WTC11 (cell line): ENCODE data around the gene POLD1. TPM values are rescaled to one million over a fixed set of nuclear protein-coding genes. Genes with fewer than 3 reads are reported as not detected.

Experiments
- ATAC-seq: fragments of 200-7000 bp; cut with Tn5 transposase; 2 replicates; pipeline ENCODE4 v1.10.0; 2021; ENCODE audit warnings: mild to moderate bottlenecking, moderate library complexity
- CTCF ChIA-PET: fragments of 300-600 bp; sonication (Branson Sonifier 250); formaldehyde crosslinking; loops from one replicate; lab custom pipeline; 2021; ENCODE audit warnings: antibody characterized with exemption; lab: Charles Lee
- POLR2A ChIA-PET: fragments of 350-600 bp; sonication (Branson Sonifier 250); formaldehyde crosslinking; loops from one replicate; lab custom pipeline; 2021; ENCODE audit warnings: antibody characterized with exemption; lab: Charles Lee
- DNase-seq: peaks from one replicate; pipeline ENCODE4 v3.0.0; 2021; ENCODE audit warnings: low spot score
- H3K27ac Mint-ChIP-seq: 2 replicates; pipeline ENCODE4 v1.8.0; 2021; ENCODE audit warnings: mixed read lengths
- H3K27me3 Mint-ChIP-seq: 2 replicates; pipeline ENCODE4 v1.8.0; 2021; ENCODE audit warnings: low read depth, mild to moderate bottlenecking, moderate library complexity, mixed read lengths
- H3K36me3 Mint-ChIP-seq: 2 replicates; pipeline ENCODE4 v1.8.0; 2021; ENCODE audit warnings: mixed read lengths
- H3K4me1 Mint-ChIP-seq: 2 replicates; pipeline ENCODE4 v1.8.0; 2022; ENCODE audit warnings: mixed read lengths
- H3K4me3 Mint-ChIP-seq: 2 replicates; pipeline ENCODE4 v1.8.0; 2021; ENCODE audit warnings: mild to moderate bottlenecking, moderate library complexity, mixed read lengths
- H3K9me3 Mint-ChIP-seq: 2 replicates; pipeline ENCODE4 v1.8.0; 2021; ENCODE audit warnings: mixed read lengths
- NR2C2 ChIP-seq: sonication (generic); formaldehyde crosslinking; IDR thresholded peaks from 2 replicates; pipeline ENCODE4 v1.8.0; 2022; ENCODE audit warnings: mild to moderate bottlenecking, missing genetic modification reagents
- TEAD1 ChIP-seq: sonication (generic); formaldehyde crosslinking; IDR thresholded peaks from 2 replicates; pipeline ENCODE4 v1.8.0; 2022; ENCODE audit warnings: mild to moderate bottlenecking, missing genetic modification reagents
- ZBTB21 ChIP-seq: sonication (generic); formaldehyde crosslinking; IDR thresholded peaks from 2 replicates; pipeline ENCODE4 v1.8.1; 2023; ENCODE audit warnings: mild to moderate bottlenecking, missing genetic modification reagents, borderline replicate concordance
- ZNF121 ChIP-seq: sonication (generic); formaldehyde crosslinking; IDR thresholded peaks from 2 replicates; pipeline ENCODE4 v1.8.0; 2023; ENCODE audit warnings: missing genetic modification reagents
- ZNF263 ChIP-seq: sonication (generic); formaldehyde crosslinking; IDR thresholded peaks from 2 replicates; pipeline ENCODE4 v1.8.1; 2022; ENCODE audit warnings: low read depth, mild to moderate bottlenecking, moderate library complexity, missing genetic modification reagents
- ZNF423 ChIP-seq: fragments of 250-450 bp; sonication (Bioruptor Pico); IDR thresholded peaks from 2 replicates; pipeline ENCODE4 v2.1.2; 2022; ENCODE audit warnings: mild to moderate bottlenecking, moderate library complexity
- total RNA-seq: library from RNA; stranded (reverse); gene quantifications from 3 replicates; pipeline ENCODE4 v1.2.3, GENCODE V29; 2021
- TF ChIP-seq, protein P1 (sequence below): sonication (generic); formaldehyde crosslinking; IDR thresholded peaks from 2 replicates; pipeline ENCODE4 v1.8.1; 2022; ENCODE audit warnings: missing genetic modification reagents, borderline replicate concordance
- TF ChIP-seq, protein P2 (sequence below): sonication (generic); formaldehyde crosslinking; IDR thresholded peaks from 2 replicates; pipeline ENCODE4 v1.8.1; 2022; ENCODE audit warnings: mild to moderate bottlenecking, moderate library complexity, missing genetic modification reagents
- TF ChIP-seq, protein P3 (sequence below): sonication (generic); formaldehyde crosslinking; IDR thresholded peaks from 2 replicates; pipeline ENCODE4 v1.8.0; 2023; ENCODE audit warnings: missing genetic modification reagents
- TF ChIP-seq, protein P4 (sequence below): sonication (generic); formaldehyde crosslinking; IDR thresholded peaks from 2 replicates; pipeline ENCODE4 v1.8.1; 2023; ENCODE audit warnings: mild to moderate bottlenecking, moderate library complexity, missing genetic modification reagents
- TF ChIP-seq, protein P5 (sequence below): sonication (generic); formaldehyde crosslinking; IDR thresholded peaks from 2 replicates; pipeline ENCODE4 v1.8.0; 2022; ENCODE audit warnings: mild to moderate bottlenecking, missing genetic modification reagents

POLD1 gene
- total RNA-seq, 1 experiment from 2014 or later, result 163 TPM

DNA sequence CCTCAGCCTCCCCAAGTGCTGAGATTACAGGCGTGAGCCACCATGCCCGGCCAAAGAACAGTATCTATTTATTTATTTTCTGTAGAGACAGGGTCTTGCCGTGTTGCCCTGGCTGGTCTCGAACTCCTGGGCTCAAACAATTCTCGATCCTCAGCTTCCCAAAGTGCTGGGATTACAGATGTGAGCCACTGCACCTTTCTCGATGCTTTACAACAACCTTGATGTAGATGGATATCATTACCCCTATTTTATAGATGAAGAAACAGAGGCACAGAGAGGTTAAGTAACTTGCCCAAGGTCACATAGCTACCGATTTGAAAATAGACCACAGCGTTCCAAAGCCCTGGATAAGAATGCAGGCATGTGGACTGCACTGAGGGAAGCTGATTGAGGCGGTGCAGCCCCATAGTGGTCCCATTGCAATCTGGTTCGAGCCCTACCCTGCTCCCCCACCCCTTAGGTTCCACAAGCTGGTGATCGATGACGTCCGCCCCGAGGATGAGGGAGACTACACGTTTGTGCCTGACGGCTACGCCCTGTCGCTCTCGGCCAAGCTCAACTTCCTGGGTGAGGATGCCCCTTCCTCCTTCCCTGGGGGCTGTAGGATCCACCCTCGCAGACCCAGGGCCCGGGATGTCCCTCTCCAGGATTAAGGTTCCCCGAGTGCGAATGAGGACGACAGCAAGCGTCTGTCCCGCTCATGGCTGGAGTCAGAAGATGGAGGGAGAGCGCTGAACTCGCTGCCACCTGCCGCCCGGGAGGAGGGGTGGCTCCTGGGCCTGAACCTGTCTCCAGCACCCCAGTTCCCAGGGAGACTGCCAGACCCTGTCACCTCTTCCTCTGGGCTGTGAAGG lies 66.4 kb downstream of the POLD1 start:
- Mint-ChIP-seq H3K4me1 (peaks cover 6% of the 10 kb centered on the region; the same call in 1 of the 2 replicates), H3K27ac (no peak overlapping the region), H3K9me3 (peaks cover 4% of the 10 kb centered on the region), H3K36me3 (peaks cover 3% of the 10 kb centered on the region), H3K4me3 (no peak overlapping the region), H3K27me3 (peaks cover 2% of the 10 kb centered on the region; the same call in 1 of the 2 replicates)
- DNase-seq (no peak), ATAC-seq (no peak)
- ChIA-PET CTCF (interaction anchor here (1.0 to 1.5 kb wide), 5 partner anchors 10 to 94 kb away, joined by 3 to 4 read pairs (median 4); no protein-coding TSS in a partner anchor), POLR2A (no interaction called here)
- no peak for TF ChIP-seq ZBTB21 (CRISPR knock-in tag)
- peak; percentile 31; the same call in 1 of the 2 replicates for TF ChIP-seq ZNF121 (CRISPR knock-in tag)
- TF ChIP-seq, protein P1, sequence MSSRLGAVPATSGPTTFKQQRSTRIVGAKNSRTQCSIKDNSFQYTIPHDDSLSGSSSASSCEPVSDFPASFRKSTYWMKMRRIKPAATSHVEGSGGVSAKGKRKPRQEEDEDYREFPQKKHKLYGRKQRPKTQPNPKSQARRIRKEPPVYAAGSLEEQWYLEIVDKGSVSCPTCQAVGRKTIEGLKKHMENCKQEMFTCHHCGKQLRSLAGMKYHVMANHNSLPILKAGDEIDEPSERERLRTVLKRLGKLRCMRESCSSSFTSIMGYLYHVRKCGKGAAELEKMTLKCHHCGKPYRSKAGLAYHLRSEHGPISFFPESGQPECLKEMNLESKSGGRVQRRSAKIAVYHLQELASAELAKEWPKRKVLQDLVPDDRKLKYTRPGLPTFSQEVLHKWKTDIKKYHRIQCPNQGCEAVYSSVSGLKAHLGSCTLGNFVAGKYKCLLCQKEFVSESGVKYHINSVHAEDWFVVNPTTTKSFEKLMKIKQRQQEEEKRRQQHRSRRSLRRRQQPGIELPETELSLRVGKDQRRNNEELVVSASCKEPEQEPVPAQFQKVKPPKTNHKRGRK, result no peak

DNA sequence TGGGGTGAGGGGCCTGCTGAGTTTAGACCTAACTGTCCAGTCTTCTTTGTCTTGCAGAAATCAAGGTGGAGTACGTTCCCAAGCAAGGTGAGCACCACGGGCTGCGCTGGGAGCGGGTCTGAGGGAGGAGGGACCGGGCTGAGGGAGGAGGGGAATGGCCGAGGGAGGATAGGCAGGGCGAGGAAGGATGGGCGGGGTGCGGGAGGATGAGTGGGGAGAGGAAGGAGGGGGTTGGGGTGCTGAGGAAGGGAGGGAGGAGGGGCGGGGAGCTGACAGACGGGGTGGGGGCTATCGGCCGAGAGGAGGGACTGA lies 67.0 kb downstream of the POLD1 start:
- no peak overlapping the region for H3K4me3 Mint-ChIP-seq
- peaks cover 3% of the 10 kb centered on the region for H3K36me3 Mint-ChIP-seq
- peaks cover 2% of the 10 kb centered on the region; the same call in 1 of the 2 replicates for H3K27me3 Mint-ChIP-seq
- POLR2A ChIA-PET, result no interaction called here
- H3K27ac Mint-ChIP-seq, result no peak overlapping the region
- TF ChIP-seq, protein P2, sequence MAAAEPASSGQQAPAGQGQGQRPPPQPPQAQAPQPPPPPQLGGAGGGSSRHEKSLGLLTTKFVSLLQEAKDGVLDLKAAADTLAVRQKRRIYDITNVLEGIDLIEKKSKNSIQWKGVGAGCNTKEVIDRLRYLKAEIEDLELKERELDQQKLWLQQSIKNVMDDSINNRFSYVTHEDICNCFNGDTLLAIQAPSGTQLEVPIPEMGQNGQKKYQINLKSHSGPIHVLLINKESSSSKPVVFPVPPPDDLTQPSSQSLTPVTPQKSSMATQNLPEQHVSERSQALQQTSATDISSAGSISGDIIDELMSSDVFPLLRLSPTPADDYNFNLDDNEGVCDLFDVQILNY (CRISPR knock-in tag), result no peak
- TF ChIP-seq ZNF263 (CRISPR knock-in tag), result peak; percentile 74; the same call in 1 of the 2 replicates
- no peak for ATAC-seq
- H3K4me1 Mint-ChIP-seq, result peaks cover 6% of the 10 kb centered on the region; the same call in 1 of the 2 replicates
- CTCF ChIA-PET, result interaction anchor here (1.2 to 1.4 kb wide), 2 partner anchors 82 to 94 kb away, joined by 4 read pairs; no protein-coding TSS in a partner anchor
- H3K9me3 Mint-ChIP-seq, result peaks cover 10% of the 10 kb centered on the region
- DNase-seq, result no peak

DNA sequence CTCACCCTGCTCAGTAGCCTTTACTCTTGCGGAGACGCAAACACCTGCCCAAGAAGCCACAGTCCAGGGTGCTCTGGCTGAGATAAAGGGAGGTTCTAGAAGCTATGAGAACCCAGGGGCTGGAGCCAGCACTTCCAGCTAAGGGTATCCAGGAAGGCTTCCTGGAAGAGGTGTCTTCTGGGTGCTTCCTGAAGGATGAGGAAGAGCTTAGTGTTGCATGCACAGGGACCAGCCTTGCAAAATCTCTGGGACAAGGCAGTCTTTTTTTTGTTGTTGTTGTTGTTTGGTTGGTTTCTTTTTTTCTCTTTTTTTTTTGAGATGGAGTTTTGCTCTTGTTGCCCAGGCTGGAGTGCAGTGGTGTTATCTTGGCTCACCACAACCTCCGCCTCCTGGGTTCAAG lies 69.1 kb downstream of the POLD1 start:
- H3K36me3 Mint-ChIP-seq, result no peaks in the 10 kb centered on the region
- peaks cover 9% of the 10 kb centered on the region for H3K9me3 Mint-ChIP-seq
- no peak overlapping the region for H3K4me3 Mint-ChIP-seq
- POLR2A ChIA-PET, result no interaction called here
- TF ChIP-seq TEAD1 (no peak), NR2C2 (CRISPR knock-in tag) (no peak), ZNF423 (CRISPR knock-in tag) (no peak)
- TF ChIP-seq, protein P1, result no peak
- TF ChIP-seq, protein P3, sequence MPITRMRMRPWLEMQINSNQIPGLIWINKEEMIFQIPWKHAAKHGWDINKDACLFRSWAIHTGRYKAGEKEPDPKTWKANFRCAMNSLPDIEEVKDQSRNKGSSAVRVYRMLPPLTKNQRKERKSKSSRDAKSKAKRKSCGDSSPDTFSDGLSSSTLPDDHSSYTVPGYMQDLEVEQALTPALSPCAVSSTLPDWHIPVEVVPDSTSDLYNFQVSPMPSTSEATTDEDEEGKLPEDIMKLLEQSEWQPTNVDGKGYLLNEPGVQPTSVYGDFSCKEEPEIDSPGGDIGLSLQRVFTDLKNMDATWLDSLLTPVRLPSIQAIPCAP (CRISPR knock-in tag), result no peak
- TF ChIP-seq, protein P4, sequence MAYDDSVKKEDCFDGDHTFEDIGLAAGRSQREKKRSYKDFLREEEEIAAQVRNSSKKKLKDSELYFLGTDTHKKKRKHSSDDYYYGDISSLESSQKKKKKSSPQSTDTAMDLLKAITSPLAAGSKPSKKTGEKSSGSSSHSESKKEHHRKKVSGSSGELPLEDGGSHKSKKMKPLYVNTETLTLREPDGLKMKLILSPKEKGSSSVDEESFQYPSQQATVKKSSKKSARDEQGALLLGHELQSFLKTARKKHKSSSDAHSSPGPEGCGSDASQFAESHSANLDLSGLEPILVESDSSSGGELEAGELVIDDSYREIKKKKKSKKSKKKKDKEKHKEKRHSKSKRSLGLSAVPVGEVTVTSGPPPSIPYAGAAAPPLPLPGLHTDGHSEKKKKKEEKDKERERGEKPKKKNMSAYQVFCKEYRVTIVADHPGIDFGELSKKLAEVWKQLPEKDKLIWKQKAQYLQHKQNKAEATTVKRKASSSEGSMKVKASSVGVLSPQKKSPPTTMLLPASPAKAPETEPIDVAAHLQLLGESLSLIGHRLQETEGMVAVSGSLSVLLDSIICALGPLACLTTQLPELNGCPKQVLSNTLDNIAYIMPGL (CRISPR knock-in tag), result no peak
- TF ChIP-seq, protein P5, sequence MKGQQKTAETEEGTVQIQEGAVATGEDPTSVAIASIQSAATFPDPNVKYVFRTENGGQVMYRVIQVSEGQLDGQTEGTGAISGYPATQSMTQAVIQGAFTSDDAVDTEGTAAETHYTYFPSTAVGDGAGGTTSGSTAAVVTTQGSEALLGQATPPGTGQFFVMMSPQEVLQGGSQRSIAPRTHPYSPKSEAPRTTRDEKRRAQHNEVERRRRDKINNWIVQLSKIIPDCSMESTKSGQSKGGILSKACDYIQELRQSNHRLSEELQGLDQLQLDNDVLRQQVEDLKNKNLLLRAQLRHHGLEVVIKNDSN, result no peak
- TF ChIP-seq, all 79 proteins: peak for 0
- Mint-ChIP-seq H3K27ac (no peak overlapping the region), H3K4me1 (peaks cover 6% of the 10 kb centered on the region; the same call in 1 of the 2 replicates), H3K27me3 (no peaks in the 10 kb centered on the region)
- DNase-seq, result no peak
- CTCF ChIA-PET, result interaction anchor here (0.6 to 1.6 kb wide), 5 partner anchors 9 to 137 kb away, joined by 3 to 4 read pairs (median 4); no protein-coding TSS in a partner anchor
- no peak for ATAC-seq
